ENCODE measurements around the gene TBL3. TPM values are rescaled to one million over a fixed set of nuclear protein-coding genes. Genes with fewer than 3 reads are reported as not detected.

Gene TBL3
- total and polyA plus RNA-seq, 9 of the 15 experiments (the other 6 are each of a cell fraction or from before 2014, with no cell fraction given): 0.97 to 117 (median 24.5) TPM

DNA sequence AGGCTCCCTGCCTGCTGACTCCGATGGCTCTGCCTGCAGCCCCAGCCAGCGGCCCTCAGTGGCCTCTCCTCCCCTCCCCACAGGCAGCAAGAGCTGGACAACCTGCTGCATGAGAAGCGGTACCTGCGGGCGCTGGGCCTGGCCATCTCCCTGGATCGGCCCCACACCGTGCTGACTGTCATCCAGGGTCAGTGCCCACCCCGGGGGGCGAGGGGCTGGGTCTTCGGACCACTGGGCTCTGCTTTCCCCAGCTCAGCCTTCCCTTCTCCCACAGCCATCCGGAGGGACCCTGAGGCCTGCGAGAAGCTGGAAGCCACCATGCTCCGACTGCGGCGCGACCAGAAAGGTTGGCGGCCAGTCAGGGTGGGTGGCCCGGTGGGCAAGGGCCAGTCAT lies 6.0 kb downstream of the TBL3 start:
- Histone ChIP-seq H3K79me2 (ENCODE audit: control insufficient read depth, insufficient read depth, low read length) (peaks cover 16% of the 10 kb centered on the region), H3K9ac (ENCODE audit: insufficient read depth in 1 of 2, low read depth in 2 of 2, low read length in 2 of 2) (no peak overlapping the region), H3K27me3 (ENCODE audit: control insufficient read depth in 2 of 2, insufficient read depth in 2 of 2, low read length in 2 of 2) (no peaks in the 10 kb centered on the region), H3K9me1 (ENCODE audit: control insufficient read depth, insufficient read depth, low read length) (no peaks in the 10 kb centered on the region), H3K4me1 (replicated peaks in 1 of 2; ENCODE audit: control insufficient read depth in 2 of 2, insufficient read depth in 2 of 2, low read length in 2 of 2) (peaks cover under 1 to 84% of the 10 kb centered on the region in 2 experiments; a peak in 3 of 5 replicates), H3K9me3 (replicated peaks; ENCODE audit: control insufficient read depth, insufficient read depth, low read depth, low read length) (no peaks in the 10 kb centered on the region), H2AFZ (ENCODE audit: low read depth, low read length) (no peak overlapping the region), H3K27ac (ENCODE audit: extremely low read depth, low read depth, low read length) (no peak overlapping the region), H3K36me3 (ENCODE audit: control insufficient read depth, insufficient read depth, low read length) (peaks cover 62% of the 10 kb centered on the region; the same call in 2 of the 3 replicates), H3K4me3 (no peak overlapping the region), H3K4me2 (ENCODE audit: insufficient read depth, low read length) (no peak overlapping the region), H4K20me1 (replicated peaks; ENCODE audit: control insufficient read depth, insufficient read depth, low read length) (no peaks in the 10 kb centered on the region)
- in situ Hi-C loops (cut with MboI): no loop called here
- intact Hi-C loops (cut with micrococcal nuclease): no loop called here
- BruUV-seq (replicated peaks): TSS peak; percentile 13
- no peak for DNase-seq (ENCODE audit: extremely low read depth in 1 of 4, low spot score in 3 of 4)
- no peak for FAIRE-seq
- TF ChIP-seq, protein P1, sequence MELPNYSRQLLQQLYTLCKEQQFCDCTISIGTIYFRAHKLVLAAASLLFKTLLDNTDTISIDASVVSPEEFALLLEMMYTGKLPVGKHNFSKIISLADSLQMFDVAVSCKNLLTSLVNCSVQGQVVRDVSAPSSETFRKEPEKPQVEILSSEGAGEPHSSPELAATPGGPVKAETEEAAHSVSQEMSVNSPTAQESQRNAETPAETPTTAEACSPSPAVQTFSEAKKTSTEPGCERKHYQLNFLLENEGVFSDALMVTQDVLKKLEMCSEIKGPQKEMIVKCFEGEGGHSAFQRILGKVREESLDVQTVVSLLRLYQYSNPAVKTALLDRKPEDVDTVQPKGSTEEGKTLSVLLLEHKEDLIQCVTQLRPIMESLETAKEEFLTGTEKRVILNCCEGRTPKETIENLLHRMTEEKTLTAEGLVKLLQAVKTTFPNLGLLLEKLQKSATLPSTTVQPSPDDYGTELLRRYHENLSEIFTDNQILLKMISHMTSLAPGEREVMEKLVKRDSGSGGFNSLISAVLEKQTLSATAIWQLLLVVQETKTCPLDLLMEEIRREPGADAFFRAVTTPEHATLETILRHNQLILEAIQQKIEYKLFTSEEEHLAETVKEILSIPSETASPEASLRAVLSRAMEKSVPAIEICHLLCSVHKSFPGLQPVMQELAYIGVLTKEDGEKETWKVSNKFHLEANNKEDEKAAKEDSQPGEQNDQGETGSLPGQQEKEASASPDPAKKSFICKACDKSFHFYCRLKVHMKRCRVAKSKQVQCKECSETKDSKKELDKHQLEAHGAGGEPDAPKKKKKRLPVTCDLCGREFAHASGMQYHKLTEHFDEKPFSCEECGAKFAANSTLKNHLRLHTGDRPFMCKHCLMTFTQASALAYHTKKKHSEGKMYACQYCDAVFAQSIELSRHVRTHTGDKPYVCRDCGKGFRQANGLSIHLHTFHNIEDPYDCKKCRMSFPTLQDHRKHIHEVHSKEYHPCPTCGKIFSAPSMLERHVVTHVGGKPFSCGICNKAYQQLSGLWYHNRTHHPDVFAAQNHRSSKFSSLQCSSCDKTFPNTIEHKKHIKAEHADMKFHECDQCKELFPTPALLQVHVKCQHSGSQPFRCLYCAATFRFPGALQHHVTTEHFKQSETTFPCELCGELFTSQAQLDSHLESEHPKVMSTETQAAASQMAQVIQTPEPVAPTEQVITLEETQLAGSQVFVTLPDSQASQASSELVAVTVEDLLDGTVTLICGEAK (IDR thresholded peaks at IDR 0.05): no peak
- TF ChIP-seq, protein P1 (CRISPR knock-in tag; IDR thresholded peaks at IDR 0.05): no peak
- TF ChIP-seq PCBP1 (IDR thresholded peaks at IDR 0.05; ENCODE audit: low read depth, low read length, poor library complexity, severe bottlenecking) (peak; percentile 46), POLR2G (IDR thresholded peaks at IDR 0.05; ENCODE audit: low read depth, low read length) (peak; percentile 60), MED1 (CRISPR knock-in tag; IDR thresholded peaks at IDR 0.05; ENCODE audit: borderline replicate concordance) (no peak), NELFE (IDR thresholded peaks at IDR 0.05; ENCODE audit: insufficient read depth, insufficient read length) (no peak), TCF7L2 (IDR thresholded peaks at IDR 0.05; ENCODE audit: low read depth, low read length) (no peak), RBFOX2 (IDR thresholded peaks at IDR 0.05; ENCODE audit: low read depth, low read length) (0 out of 2 replicates have a peak, but pooled peaks have one; percentile 12), HNRNPL (IDR thresholded peaks at IDR 0.05; ENCODE audit: low read depth, low read length) (peak; percentile 29; the same call in 1 of the 2 replicates)
- TF ChIP-seq, protein P2, sequence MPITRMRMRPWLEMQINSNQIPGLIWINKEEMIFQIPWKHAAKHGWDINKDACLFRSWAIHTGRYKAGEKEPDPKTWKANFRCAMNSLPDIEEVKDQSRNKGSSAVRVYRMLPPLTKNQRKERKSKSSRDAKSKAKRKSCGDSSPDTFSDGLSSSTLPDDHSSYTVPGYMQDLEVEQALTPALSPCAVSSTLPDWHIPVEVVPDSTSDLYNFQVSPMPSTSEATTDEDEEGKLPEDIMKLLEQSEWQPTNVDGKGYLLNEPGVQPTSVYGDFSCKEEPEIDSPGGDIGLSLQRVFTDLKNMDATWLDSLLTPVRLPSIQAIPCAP (CRISPR knock-in tag; IDR thresholded peaks at IDR 0.05; ENCODE audit: borderline replicate concordance): no peak
- POLR2A ChIA-PET: interaction anchor here (0.6 to 2.7 kb wide), 4 partner anchors 11 to 14 kb away, joined by 3 to 30 read pairs (median 4); partner anchors contain the start of gene RPS2
- no peak for ATAC-seq
- CTCF ChIA-PET (ENCODE audit: low intra/inter-chr PET ratio): no interaction called here
- 97% methylated on average over 10 of the region's 18 CpGs for WGBS (ENCODE audit: insufficient coverage, low coverage, missing lambda C conversion rate)
